Measurements from ENCODE around the gene TTYH1. TPM values are rescaled to one million over a fixed set of nuclear protein-coding genes. Genes with fewer than 3 reads are reported as not detected.
"Not testable (repeated sequence)": the region's sequence is repeated elsewhere in the genome, so short reads cannot be mapped to it uniquely, and the experiment has no call there.

Gene TTYH1
- polyA plus RNA-seq, 4 donors = 2.1 to 12.1 (median 8.7) TPM

GRCh38 chr19:54436628-54437252 is 21.5 kb downstream of the TTYH1 start:
- DNase-seq (ENCODE audit: low read depth in 4 of 4, low spot score in 3 of 4) = no peak

- no peak for DNase-seq (ENCODE audit: low read depth in 4 of 4, low spot score in 3 of 4)
Observed at GRCh38 chr19:54439174-54439851, 24.0 kb downstream of the TTYH1 start.

GRCh38 chr19:54440641-54441040 is 25.4 kb downstream of the TTYH1 start:
- no peak for DNase-seq (ENCODE audit: low read depth in 4 of 4, low spot score in 3 of 4)

GRCh38 chr19:54444737-54445136 is 29.5 kb downstream of the TTYH1 start:
- no peak for DNase-seq (ENCODE audit: low read depth in 4 of 4, low spot score in 3 of 4)

- DNase-seq (ENCODE audit: low read depth in 4 of 4, low spot score in 3 of 4) = not testable (repeated sequence)
Observed at GRCh38 chr19:54446349-54446748, 31.1 kb downstream of the TTYH1 start.

- no peak for DNase-seq (ENCODE audit: low read depth in 4 of 4, low spot score in 3 of 4)
Observed at GRCh38 chr19:54448040-54448773, 32.9 kb downstream of the TTYH1 start.

- DNase-seq (ENCODE audit: low read depth in 4 of 4, low spot score in 3 of 4) = peak; percentile 95 to 97 (median 96)
Observed at GRCh38 chr19:54448774-54449700, 33.8 kb downstream of the TTYH1 start, which contains the start of gene LENG8. Gene LENG8, plus strand, starts transcription at chr19:54449199. Its CDS starts 2,146 bp downstream, at chr19:54451345.

- DNase-seq (ENCODE audit: low read depth in 4 of 4, low spot score in 3 of 4) = no peak
Observed at GRCh38 chr19:54449701-54450069, 34.4 kb downstream of the TTYH1 start.

- no peak for DNase-seq (ENCODE audit: low read depth in 4 of 4, low spot score in 3 of 4)
Observed at GRCh38 chr19:54451331-54451871, 36.1 kb downstream of the TTYH1 start.

GRCh38 chr19:54451997-54452396 is 36.7 kb downstream of the TTYH1 start:
- no peak for DNase-seq (ENCODE audit: low read depth in 4 of 4, low spot score in 3 of 4)

- DNase-seq (ENCODE audit: low read depth in 4 of 4, low spot score in 3 of 4) = no peak
Observed at GRCh38 chr19:54452626-54453025, 37.4 kb downstream of the TTYH1 start.

- no peak for DNase-seq (ENCODE audit: low read depth in 4 of 4, low spot score in 3 of 4)
Observed at GRCh38 chr19:54453921-54454780, 38.9 kb downstream of the TTYH1 start.

- no peak for DNase-seq (ENCODE audit: low read depth in 4 of 4, low spot score in 3 of 4)
Observed at GRCh38 chr19:54454781-54455675, 39.8 kb downstream of the TTYH1 start.

GRCh38 chr19:54455786-54456422 is 40.6 kb downstream of the TTYH1 start:
- no peak for DNase-seq (ENCODE audit: low read depth in 4 of 4, low spot score in 3 of 4)

GRCh38 chr19:54456423-54457373 is 41.4 kb downstream of the TTYH1 start:
- no peak for DNase-seq (ENCODE audit: low read depth in 4 of 4, low spot score in 3 of 4)

- no peak for DNase-seq (ENCODE audit: low read depth in 4 of 4, low spot score in 3 of 4)
Observed at GRCh38 chr19:54457773-54458647, 42.7 kb downstream of the TTYH1 start.

All from left renal pelvis (tissue), 4 donors.